NCI-H510A treated with DMSO at 0.1 percent for 48 hours (cell line): ENCODE data around the gene ZSCAN12.
A peak's percentile ranks its signal among the peaks of the same experiment; 100 is the strongest.
"Not testable (repeated sequence)": the region's sequence is repeated elsewhere in the genome, so short reads cannot be mapped to it uniquely, and the experiment has no call there.

Experiments used
- DNase-seq: peaks from one replicate; lab custom pipeline; 2025; lab: John Stamatoyannopoulos, UW

ZSCAN12 gene

GRCh38 chr6:28393912-28394662, 5.5 kb downstream of the ZSCAN12 start:
- no peak for DNase-seq

GRCh38 chr6:28390688-28391087, 8.9 kb downstream of the ZSCAN12 start:
- DNase-seq, result no peak

GRCh38 chr6:28384143-28384533, 15.4 kb downstream of the ZSCAN12 start:
- DNase-seq, result no peak

DNA sequence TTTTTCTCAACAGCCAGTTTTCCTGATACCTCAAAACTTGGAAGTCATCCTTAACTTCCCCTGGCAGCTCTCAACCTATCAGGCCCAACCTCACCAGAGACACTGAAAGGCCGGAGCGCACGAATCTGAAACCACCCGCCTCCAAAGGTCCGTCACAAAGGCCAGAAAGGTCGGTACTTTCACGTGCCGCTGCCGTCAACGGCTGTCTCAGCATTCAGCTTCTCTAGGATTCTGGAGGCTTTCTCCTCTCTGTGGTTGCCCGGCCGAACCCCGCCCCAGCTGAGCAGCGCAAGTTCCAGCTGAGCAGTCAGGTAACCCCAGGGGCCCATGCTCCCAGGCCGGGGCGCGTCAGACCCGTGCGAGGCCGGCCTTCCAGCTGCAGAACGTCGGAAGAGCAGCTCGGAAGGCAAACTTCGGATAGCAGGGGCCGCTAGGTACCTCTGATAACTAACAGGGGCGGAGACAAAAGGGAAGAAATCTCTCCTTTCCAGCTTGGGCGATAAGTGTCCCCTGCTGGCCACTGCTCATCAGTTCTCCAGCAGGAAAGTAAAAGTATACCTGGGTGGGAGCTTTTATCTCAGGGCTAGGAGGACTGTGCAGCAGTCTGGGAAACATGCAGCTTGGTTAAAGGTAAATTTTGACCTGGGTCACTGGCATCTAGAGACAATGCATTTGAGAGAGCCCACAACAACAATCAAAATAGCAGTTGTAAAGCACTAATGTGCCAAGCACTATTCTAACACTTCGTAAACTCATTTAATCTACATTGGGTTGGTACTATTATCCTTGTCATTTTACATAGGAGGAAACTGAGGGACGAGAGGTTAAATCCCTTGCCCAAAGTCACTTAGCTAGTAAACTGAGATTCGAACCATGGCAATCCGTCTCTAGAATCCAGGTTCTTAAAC, 16.1 kb downstream of the ZSCAN12 start:
- DNase-seq, result no peak

DNA sequence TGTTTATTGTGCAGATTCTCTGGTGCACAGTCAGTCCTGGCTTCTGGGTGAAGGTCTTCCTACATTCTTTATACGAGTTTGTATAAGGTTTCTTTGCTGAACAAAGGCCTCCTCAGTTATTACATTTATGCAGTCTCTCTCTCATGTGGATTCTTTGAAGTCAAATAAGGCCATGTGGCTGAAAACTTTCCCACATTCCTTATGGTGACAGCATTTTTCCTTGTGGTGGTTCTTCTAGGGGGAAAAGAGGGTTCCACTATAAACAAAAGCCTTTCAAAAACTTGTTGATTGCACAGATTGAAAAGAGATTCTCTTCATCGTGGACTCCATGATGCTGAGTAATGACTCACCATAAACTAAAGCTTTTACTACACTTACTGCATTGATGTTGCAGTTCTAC, 19.2 kb downstream of the ZSCAN12 start:
- DNase-seq, result no peak

DNA sequence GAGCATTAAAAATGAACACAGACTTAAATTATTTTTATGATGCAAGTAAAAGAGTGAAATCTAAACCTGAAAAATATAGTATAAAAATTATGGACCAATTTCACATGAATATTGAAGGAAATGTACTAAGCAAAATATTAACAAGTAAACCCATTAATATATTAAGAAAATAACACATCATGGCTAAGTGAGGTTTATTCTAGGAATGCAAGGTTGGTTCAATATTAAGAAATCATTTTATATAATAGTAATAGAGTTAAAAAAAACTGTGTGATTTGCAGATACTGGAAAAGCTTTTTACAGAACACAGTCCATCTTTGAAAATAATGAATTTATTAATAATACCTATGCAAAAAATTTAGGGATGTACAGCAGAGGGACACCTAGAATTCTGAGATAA, 20.9 kb downstream of the ZSCAN12 start:
- DNase-seq, result no peak

DNA sequence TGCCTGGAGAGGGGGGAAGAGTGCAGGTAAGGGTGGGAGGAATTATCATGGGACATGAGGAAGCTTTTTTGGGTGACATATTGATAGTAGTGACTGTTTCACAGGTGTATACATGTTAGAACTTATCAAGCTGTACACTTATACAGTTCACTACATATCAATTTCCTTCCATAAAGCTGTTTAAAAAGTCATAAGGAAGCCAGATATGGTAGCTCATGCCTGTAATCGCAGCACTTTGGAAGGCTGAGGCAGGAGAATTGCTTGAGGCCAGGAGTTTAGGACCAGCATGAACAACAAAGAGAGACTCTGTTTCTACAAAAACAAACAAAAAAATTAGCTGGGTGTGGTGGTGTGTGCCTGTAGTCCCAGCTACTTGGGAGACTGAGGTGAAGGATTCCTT, 21.7 kb downstream of the ZSCAN12 start:
- DNase-seq, result no peak

DNA sequence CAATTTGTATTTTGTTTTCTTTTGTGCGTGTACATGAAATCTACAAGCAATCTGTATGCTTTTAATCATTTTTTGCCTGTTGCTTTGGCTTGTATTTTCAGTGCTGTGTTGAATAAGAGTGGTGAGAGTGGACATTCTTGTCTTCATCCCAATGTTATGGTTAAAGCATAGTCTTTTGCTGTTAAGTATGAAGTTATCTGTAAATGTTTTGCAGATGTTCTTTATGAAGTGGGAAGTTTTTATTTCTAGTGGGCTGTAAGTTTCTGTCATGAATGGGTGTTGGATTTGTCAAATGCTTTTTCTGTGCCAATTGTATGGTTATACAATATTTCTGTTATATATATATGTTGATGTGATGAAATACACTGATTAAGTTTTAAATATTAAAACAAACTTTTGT, 25.6 kb downstream of the ZSCAN12 start:
- no peak for DNase-seq

- DNase-seq, result no peak
These were observed 27.7 kb downstream of the ZSCAN12 start for GRCh38 chr6:28371706-28372451.

DNA sequence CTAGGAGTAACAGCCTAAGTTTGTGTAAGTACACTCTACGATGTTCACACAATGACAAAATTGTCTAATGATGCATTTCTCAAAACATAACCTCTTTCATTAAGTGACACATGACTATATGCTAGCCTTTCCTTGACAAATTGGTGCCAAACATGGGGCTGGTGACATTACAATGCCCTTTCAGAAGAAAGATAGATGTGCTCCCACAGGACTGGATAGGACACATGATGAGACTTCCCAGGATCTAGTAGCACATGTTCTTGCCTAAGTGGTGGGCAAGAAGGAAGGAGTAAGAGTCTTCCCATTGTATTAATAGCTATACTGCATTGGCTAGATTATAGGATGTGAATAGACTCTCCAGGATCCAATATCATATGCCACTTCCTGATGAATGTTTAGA, 28.3 kb downstream of the ZSCAN12 start:
- DNase-seq, result no peak

DNA sequence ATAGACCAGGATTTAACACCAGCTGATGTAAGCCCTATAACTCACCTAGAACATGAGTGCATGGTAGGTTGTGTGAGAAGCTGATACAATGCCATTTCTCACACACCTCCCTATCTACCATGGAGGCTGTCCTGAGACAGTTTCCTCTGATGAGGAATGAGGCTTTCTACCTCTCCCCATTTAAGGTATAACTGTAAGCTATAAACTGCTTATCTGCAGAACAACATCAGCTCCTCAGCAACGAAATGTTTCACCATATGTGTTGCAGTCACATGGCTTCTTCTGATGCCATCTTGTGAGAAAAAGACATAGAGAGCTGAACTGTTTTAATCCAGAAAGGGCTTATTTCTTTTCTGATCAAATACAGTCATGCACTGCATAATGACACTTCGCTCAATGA, 29.1 kb downstream of the ZSCAN12 start:
- no peak for DNase-seq

DNA sequence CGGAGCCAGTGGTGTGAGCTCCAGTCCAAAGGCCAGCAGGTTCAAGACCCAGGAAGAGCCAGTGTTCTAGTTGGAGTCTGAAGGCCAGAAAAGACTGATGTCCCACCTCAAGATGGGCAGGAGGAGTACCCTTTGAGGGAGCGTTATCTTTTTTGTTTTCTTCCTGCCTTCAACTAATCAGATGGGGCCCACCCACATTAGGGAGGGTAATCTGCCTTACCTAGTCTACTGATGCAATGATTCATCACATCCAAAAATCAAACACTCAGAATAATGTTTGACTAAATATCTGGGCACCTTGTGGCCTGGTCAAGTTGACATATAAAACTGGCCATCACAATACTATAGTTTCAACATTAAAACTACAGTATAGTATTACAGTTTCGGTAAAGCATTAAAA, 30.1 kb downstream of the ZSCAN12 start:
- no peak for DNase-seq

- no peak for DNase-seq
These were observed 31.0 kb downstream of the ZSCAN12 start for GRCh38 chr6:28368522-28368921.

DNA sequence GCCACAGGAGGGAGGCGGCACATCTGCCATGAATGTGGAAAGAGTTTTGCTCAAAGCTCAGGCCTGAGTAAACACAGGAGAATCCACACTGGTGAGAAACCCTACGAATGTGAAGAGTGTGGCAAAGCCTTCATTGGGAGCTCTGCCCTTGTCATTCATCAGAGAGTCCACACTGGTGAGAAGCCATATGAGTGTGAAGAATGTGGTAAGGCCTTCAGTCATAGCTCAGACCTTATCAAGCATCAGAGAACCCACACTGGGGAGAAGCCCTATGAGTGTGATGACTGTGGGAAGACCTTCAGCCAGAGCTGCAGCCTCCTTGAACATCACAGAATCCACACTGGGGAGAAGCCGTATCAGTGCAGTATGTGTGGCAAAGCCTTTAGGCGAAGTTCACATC, 34.0 kb downstream of the ZSCAN12 start:
- not testable (repeated sequence) for DNase-seq

GRCh38 chr6:28360961-28361360, 38.6 kb downstream of the ZSCAN12 start:
- DNase-seq, result no peak

GRCh38 chr6:28359562-28359961, 40.0 kb downstream of the ZSCAN12 start:
- DNase-seq, result not testable (repeated sequence)

DNA sequence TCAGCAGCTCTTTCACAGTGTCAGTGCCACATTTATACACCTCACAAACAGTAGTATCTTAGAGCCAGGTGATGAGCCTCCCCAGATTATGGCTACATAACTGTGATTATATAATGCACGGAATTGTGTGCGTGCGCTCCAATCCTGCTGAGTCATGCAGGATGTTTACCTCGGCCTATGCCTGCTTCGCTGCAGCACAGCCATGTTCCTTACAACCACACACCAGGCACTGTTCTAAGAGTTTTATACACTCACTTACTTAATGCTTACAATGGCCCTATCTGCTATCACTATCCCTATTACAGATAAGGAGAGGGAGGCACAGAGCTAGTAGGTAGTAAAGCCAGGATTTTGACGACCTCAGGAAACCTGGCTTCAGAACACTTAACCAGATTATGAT, 42.5 kb downstream of the ZSCAN12 start:
- no peak for DNase-seq

DNA sequence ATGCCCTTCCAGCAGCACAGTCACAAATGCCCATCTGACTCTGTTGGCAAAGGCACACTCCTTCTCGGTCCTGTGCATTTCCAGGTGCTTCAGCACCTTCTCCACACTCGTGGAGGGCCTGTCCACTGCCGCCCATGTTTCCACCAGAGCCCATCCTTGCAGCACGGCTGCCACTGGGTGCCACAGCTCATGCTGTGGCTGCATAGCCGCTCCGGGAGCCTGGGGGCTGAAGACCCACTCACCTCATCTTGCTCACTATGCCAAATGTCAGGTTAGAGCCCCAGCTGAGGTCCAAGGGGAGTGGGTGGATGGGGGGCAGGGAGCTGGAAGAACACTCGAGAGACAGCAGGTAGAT, 42.9 kb downstream of the ZSCAN12 start:
- no peak for DNase-seq

- DNase-seq, result peak; percentile 90
These were observed 43.5 kb downstream of the ZSCAN12 start for GRCh38 chr6:28355743-28356665.

- no peak for DNase-seq
These were observed 44.6 kb downstream of the ZSCAN12 start for GRCh38 chr6:28354688-28355554.
